ENCODE data around the gene HACD3.

- TF ChIP-seq GATA2 (IDR thresholded peaks at IDR 0.05; ENCODE audit: low read depth, low read length) (no peak), GATA3 (IDR thresholded peaks at IDR 0.05; ENCODE audit: low read depth, low read length) (no peak)
Measured at GRCh38 chr15:65621638-65622037, 91.4 kb downstream of the HACD3 start, which contains the start of gene SLC24A1.

All from SH-SY5Y (cell line).